Measurements from ENCODE around the gene WDR86.

- TF ChIP-seq TAF1 (IDR thresholded peaks at IDR 0.05; ENCODE audit: borderline replicate concordance, low read depth, low read length) (no peak), POLR2AphosphoS5 (IDR thresholded peaks at IDR 0.05; ENCODE audit: low read depth, low read length) (no peak), POLR2A (IDR thresholded peaks at IDR 0.05; ENCODE audit: low read depth, low read length) (no peak)
These were observed 28.3 kb downstream of the WDR86 start for GRCh38 chr7:151381348-151382078.
